ENCODE results near the gene TNFRSF4. TPM values are rescaled to one million over a fixed set of nuclear protein-coding genes. Genes with fewer than 3 reads are reported as not detected.

The TNFRSF4 gene
- total RNA-seq, 2 experiments from 2014 or later = 27.6 to 28.6 TPM

- H3K27ac Mint-ChIP-seq = no peak overlapping the region
- ATAC-seq (ENCODE audit: poor library complexity) (no peak), DNase-seq (no peak)
- intact Hi-C loops (cut with DNase I, micrococcal nuclease) = no loop called here
- peaks cover 4% of the 10 kb centered on the region for H3K4me1 Mint-ChIP-seq (ENCODE audit: low read depth)
- Histone ChIP-seq H3K4me3 (ENCODE audit: low read length) (no peak overlapping the region), H3K27ac (ENCODE audit: low read depth in 1 of 2, low read length in 2 of 2) (no peak overlapping the region), H3K36me3 (ENCODE audit: insufficient read depth, low read length) (no peaks in the 10 kb centered on the region), H3K27me3 (ENCODE audit: control insufficient read depth in 1 of 2, insufficient read depth in 2 of 2, low read length in 2 of 2) (peaks cover 0 to 5% of the 10 kb centered on the region in 2 experiments), H3K4me1 (ENCODE audit: insufficient read depth, low read length) (peaks cover 42% of the 10 kb centered on the region), H3K9me3 (ENCODE audit: control insufficient read depth in 1 of 2, insufficient read depth in 1 of 2, low read length in 2 of 2) (peaks cover 0 to 14% of the 10 kb centered on the region in 2 experiments)
- H3K36me3 Mint-ChIP-seq (ENCODE audit: low read depth) = no peaks in the 10 kb centered on the region
- no peak for TF ChIP-seq CTCF (IDR thresholded peaks at IDR 0.05)
- no peaks in the 10 kb centered on the region for H3K9me3 Mint-ChIP-seq
- H3K4me3 Mint-ChIP-seq = no peak overlapping the region
- ChIA-PET CTCF (no interaction called here), POLR2A (interaction anchor here (0.9 kb wide), 1 partner anchor 11 kb away, joined by 4 read pairs; no protein-coding TSS in a partner anchor)
- H3K27me3 Mint-ChIP-seq = peaks cover 9% of the 10 kb centered on the region
These were observed 45.2 kb downstream of the TNFRSF4 start for GRCh38 chr1:1168451-1169411.

GRCh38 chr1:1167841-1168450 is 46.0 kb downstream of the TNFRSF4 start:
- no peak for DNase-seq
- peaks cover 9% of the 10 kb centered on the region for H3K27me3 Mint-ChIP-seq
- Histone ChIP-seq H3K4me3 (ENCODE audit: low read length) (no peak overlapping the region), H3K4me1 (ENCODE audit: insufficient read depth, low read length) (peaks cover 34% of the 10 kb centered on the region), H3K27me3 (ENCODE audit: control insufficient read depth in 1 of 2, insufficient read depth in 2 of 2, low read length in 2 of 2) (peaks cover 0 to 5% of the 10 kb centered on the region in 2 experiments), H3K27ac (ENCODE audit: low read depth in 1 of 2, low read length in 2 of 2) (no peak overlapping the region), H3K9me3 (ENCODE audit: control insufficient read depth in 1 of 2, insufficient read depth in 1 of 2, low read length in 2 of 2) (peaks cover 0 to 14% of the 10 kb centered on the region in 2 experiments), H3K36me3 (ENCODE audit: insufficient read depth, low read length) (no peaks in the 10 kb centered on the region)
- no peak for TF ChIP-seq CTCF (IDR thresholded peaks at IDR 0.05)
- H3K36me3 Mint-ChIP-seq (ENCODE audit: low read depth) = no peaks in the 10 kb centered on the region
- intact Hi-C loops (cut with DNase I, micrococcal nuclease) = no loop called here
- POLR2A ChIA-PET = no interaction called here
- no peak overlapping the region for H3K27ac Mint-ChIP-seq
- no peak overlapping the region for H3K4me3 Mint-ChIP-seq
- no peaks in the 10 kb centered on the region for H3K9me3 Mint-ChIP-seq
- CTCF ChIA-PET = no interaction called here
- ATAC-seq (ENCODE audit: poor library complexity) = no peak
- peaks cover 4% of the 10 kb centered on the region for H3K4me1 Mint-ChIP-seq (ENCODE audit: low read depth)

GRCh38 chr1:1167398-1167821 is 46.5 kb downstream of the TNFRSF4 start:
- no peaks in the 10 kb centered on the region for H3K36me3 ChIP-seq (ENCODE audit: insufficient read depth, low read length)
- intact Hi-C loops (cut with DNase I, micrococcal nuclease) = no loop called here
- no peak overlapping the region for H3K4me3 ChIP-seq (ENCODE audit: low read length)
- ChIA-PET CTCF (no interaction called here), POLR2A (no interaction called here)
- no peak for ATAC-seq (ENCODE audit: poor library complexity)
- H3K27me3 ChIP-seq (ENCODE audit: control insufficient read depth in 1 of 2, insufficient read depth in 2 of 2, low read length in 2 of 2) = peaks cover 0 to 5% of the 10 kb centered on the region in 2 experiments
- Mint-ChIP-seq H3K27me3 (peaks cover 9% of the 10 kb centered on the region), H3K9me3 (no peaks in the 10 kb centered on the region), H3K36me3 (ENCODE audit: low read depth) (no peaks in the 10 kb centered on the region), H3K4me1 (ENCODE audit: low read depth) (peaks cover 4% of the 10 kb centered on the region), H3K27ac (no peak overlapping the region), H3K4me3 (no peak overlapping the region)
- no peak overlapping the region for H3K27ac ChIP-seq (ENCODE audit: low read depth in 1 of 2, low read length in 2 of 2)
- TF ChIP-seq CTCF (IDR thresholded peaks at IDR 0.05) = no peak
- peaks cover 31% of the 10 kb centered on the region for H3K4me1 ChIP-seq (ENCODE audit: insufficient read depth, low read length)
- no peak for DNase-seq
- peaks cover 0 to 14% of the 10 kb centered on the region in 2 experiments for H3K9me3 ChIP-seq (ENCODE audit: control insufficient read depth in 1 of 2, insufficient read depth in 1 of 2, low read length in 2 of 2)

All from CD4-positive, alpha-beta T cell (primary cell).